Bronchial epithelial cell (primary cell): ENCODE measurements around the gene ISYNA1. TPM values are rescaled to one million over a fixed set of nuclear protein-coding genes. Genes with fewer than 3 reads are reported as not detected.
A peak's percentile ranks its signal among the peaks of the same experiment; 100 is the strongest.

ENCODE experiments used
- DNase-seq: peaks from one replicate; pipeline ENCODE4 v3.0.0-alpha.2; 2010; ENCODE audit warnings: low read depth
- FAIRE-seq: peaks from 2 replicates; lab custom pipeline; 2011; peaks lifted over from hg19 to GRCh38; lab: Jason Lieb, UNC
- H3K27me3 ChIP-seq: 2 replicates; pipeline ENCODE4 v1.5.1; 2011; ENCODE audit warnings: low read length; ENCODE audit not compliant: control insufficient read depth, insufficient read depth
- H3K36me3 ChIP-seq: 2 replicates; pipeline ENCODE4 v1.5.1; 2011; ENCODE audit warnings: low read length; ENCODE audit not compliant: control insufficient read depth, insufficient read depth
- H3K4me3 ChIP-seq: 2 replicates; pipeline ENCODE4 v1.5.1; 2011; ENCODE audit warnings: mild to moderate bottlenecking, low read depth, low read length, control low read depth
- total RNA-seq: library from RNA; depleted of rRNA; stranded (reverse); fragments of >200 nt; gene quantifications from 2 replicates; pipeline ENCODE4 v1.2.1, GENCODE V29; 2014
- TF ChIP-seq, protein P1 (sequence below): IDR thresholded peaks from 2 replicates; pipeline ENCODE4 v1.5.1; 2011; ENCODE audit warnings: mild to moderate bottlenecking, moderate library complexity, low read length, control low read depth, inconsistent platforms; ENCODE audit not compliant: insufficient read depth, severe bottlenecking

ISYNA1 gene
- total RNA-seq, 1 donor from 2014 or later, result 15.3 TPM

- Histone ChIP-seq H3K36me3 (peaks cover 18% of the 10 kb centered on the region), H3K27me3 (no peaks in the 10 kb centered on the region), H3K4me3 (no peak overlapping the region)
- TF ChIP-seq, protein P1, sequence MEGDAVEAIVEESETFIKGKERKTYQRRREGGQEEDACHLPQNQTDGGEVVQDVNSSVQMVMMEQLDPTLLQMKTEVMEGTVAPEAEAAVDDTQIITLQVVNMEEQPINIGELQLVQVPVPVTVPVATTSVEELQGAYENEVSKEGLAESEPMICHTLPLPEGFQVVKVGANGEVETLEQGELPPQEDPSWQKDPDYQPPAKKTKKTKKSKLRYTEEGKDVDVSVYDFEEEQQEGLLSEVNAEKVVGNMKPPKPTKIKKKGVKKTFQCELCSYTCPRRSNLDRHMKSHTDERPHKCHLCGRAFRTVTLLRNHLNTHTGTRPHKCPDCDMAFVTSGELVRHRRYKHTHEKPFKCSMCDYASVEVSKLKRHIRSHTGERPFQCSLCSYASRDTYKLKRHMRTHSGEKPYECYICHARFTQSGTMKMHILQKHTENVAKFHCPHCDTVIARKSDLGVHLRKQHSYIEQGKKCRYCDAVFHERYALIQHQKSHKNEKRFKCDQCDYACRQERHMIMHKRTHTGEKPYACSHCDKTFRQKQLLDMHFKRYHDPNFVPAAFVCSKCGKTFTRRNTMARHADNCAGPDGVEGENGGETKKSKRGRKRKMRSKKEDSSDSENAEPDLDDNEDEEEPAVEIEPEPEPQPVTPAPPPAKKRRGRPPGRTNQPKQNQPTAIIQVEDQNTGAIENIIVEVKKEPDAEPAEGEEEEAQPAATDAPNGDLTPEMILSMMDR, result no peak
- no peak for DNase-seq
- no peak for FAIRE-seq
Observed at GRCh38 chr19:18465214-18465963, 27.5 kb upstream of the ISYNA1 start.

DNA sequence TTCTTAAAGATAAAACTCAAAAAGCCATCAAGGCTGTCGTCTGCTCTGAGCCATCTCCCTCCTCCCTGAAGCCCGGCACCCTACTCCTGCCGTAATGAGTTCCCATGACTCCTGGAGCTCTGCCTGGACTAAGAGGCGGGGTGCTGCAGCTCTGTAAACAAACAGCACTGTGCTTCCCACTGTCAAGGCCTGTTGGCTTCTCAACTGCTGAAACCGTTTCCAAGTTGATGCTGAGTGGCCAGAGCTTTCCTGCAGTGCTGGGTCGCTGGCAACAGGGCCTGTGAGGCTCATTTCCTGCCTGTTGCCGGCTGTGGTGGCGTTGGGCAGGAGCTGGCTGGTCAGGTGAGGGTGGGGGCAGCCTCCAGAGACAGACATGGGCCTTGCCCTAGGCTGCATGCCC lies 26.7 kb upstream of the ISYNA1 start:
- peak; percentile 92 for FAIRE-seq
- Histone ChIP-seq H3K27me3 (no peaks in the 10 kb centered on the region), H3K4me3 (no peak overlapping the region), H3K36me3 (peaks cover 20% of the 10 kb centered on the region)
- DNase-seq, result no peak
- TF ChIP-seq, protein P1, result no peak

- no peaks in the 10 kb centered on the region for H3K27me3 ChIP-seq
- TF ChIP-seq, protein P1, result no peak
- peaks cover 30% of the 10 kb centered on the region for H3K36me3 ChIP-seq
- FAIRE-seq (no peak), DNase-seq (no peak)
- H3K4me3 ChIP-seq, result no peak overlapping the region
Observed at GRCh38 chr19:18461471-18461870, 23.5 kb upstream of the ISYNA1 start.

DNA sequence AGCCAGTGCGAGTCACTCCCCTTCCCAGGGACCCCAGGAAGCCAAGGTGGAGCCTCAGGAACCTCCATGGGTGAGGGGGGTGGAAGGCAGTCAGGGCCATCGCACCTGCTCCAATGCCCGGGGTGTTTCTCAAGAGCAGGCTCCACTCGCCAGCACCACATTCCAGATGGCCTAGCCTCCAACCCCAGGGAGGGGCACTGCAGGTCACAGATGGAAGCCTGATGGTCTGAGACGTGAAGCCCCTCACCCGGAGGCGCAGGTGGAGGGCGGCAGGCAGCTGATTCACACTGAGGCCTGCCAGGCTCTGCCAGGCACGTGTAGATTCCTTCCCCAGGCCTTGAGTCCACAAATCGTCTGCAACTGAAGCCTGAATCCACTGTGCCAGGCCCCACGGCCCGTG lies 23.0 kb upstream of the ISYNA1 start:
- Histone ChIP-seq H3K27me3 (no peaks in the 10 kb centered on the region), H3K36me3 (peaks cover 35% of the 10 kb centered on the region), H3K4me3 (no peak overlapping the region)
- no peak for FAIRE-seq
- TF ChIP-seq, protein P1, result no peak
- no peak for DNase-seq

DNA sequence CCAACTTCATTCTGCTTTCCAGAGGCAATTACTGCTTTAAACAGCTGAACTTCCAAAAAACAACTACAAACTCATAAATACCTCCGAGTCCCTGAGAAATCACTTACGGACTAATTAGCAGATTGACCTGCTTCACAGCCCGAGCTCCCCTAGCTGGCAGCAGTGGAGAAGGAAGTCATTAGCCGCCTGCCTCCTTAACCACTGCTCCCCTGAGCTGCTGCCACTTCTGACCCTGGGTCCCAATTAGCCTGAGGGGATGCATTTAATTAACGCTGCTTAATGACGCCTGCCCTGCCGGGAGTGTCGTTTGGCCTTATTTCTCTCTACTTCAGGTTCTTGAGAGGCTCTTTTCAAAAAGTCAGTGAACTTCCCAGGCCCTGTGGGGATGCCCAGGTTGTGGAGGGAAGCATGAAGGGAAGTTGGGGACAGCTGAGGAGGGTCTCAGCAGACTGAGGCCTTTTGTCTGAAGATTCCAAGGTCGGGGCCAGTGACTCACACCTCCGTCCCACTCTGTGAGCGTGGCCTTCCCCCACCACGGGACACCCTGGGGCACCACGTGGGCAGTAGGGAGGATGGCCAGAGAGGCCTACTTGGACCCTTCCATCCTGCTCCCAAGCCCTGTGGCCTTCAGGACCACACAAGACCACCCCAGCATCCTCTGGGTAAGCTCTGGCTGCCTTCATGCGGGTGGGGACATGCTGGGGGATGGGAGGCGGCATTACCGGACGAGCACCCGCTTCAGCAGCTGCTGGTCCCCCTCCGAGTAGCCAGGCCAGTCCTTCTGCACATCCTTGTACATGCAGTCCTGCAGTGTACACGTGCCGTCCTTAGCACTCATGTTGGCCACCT lies 19.8 kb upstream of the ISYNA1 start:
- H3K4me3 ChIP-seq, result no peak overlapping the region
- DNase-seq, result no peak
- TF ChIP-seq, protein P1, result no peak
- H3K27me3 ChIP-seq, result no peaks in the 10 kb centered on the region
- FAIRE-seq, result no peak
- peaks cover 27% of the 10 kb centered on the region for H3K36me3 ChIP-seq
